Measurements from ENCODE around the gene GPR179. TPM values are rescaled to one million over a fixed set of nuclear protein-coding genes. Genes with fewer than 3 reads are reported as not detected.

GPR179 gene
- total RNA-seq, 1 donor, result under 0.01 TPM

- peak; percentile 45 for DNase-seq (ENCODE audit: low read depth)
- TF ChIP-seq, protein P1, sequence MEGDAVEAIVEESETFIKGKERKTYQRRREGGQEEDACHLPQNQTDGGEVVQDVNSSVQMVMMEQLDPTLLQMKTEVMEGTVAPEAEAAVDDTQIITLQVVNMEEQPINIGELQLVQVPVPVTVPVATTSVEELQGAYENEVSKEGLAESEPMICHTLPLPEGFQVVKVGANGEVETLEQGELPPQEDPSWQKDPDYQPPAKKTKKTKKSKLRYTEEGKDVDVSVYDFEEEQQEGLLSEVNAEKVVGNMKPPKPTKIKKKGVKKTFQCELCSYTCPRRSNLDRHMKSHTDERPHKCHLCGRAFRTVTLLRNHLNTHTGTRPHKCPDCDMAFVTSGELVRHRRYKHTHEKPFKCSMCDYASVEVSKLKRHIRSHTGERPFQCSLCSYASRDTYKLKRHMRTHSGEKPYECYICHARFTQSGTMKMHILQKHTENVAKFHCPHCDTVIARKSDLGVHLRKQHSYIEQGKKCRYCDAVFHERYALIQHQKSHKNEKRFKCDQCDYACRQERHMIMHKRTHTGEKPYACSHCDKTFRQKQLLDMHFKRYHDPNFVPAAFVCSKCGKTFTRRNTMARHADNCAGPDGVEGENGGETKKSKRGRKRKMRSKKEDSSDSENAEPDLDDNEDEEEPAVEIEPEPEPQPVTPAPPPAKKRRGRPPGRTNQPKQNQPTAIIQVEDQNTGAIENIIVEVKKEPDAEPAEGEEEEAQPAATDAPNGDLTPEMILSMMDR (IDR thresholded peaks at IDR 0.05; ENCODE audit: insufficient read depth, low read depth, low read length), result no peak
- H3K4me3 ChIP-seq (ENCODE audit: low read depth, low read length), result no peak overlapping the region
These were observed 15.1 kb upstream of the GPR179 start for GRCh38 chr17:38358586-38359513.

DNA sequence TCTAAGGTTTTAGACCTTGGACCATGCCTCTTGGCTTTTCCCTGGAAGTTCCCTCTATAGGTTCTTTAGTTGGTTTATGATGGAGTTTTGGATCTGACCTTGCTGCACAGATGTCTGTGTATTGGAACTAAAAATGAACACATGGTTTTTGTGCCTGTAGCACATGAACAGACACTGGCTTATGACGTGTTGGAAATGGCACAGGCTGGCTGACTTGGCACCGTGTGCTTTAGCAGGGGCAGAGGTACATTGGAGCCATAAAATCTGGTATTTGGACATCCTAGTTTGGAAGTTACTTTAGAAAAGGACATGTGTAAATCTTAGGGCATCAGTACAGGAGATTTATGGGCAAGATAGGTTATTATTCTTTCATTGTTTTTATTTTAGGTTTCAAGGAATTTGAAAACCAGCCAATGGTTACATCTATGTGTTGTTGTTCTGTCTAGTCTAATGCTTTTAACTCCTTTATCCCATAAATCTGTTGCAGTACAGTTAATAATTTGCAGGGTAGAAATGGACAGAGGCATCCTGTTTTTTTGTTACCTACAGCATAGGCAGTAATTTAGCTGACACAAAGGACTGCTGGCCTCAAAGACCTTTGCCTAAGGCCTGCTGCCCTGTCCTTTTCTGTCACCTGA is 13.8 kb upstream of the GPR179 start:
- no peak overlapping the region for H3K4me3 ChIP-seq (ENCODE audit: low read depth, low read length)
- TF ChIP-seq, protein P1 (IDR thresholded peaks at IDR 0.05; ENCODE audit: insufficient read depth, low read depth, low read length), result no peak
- peak; percentile 34 for DNase-seq (ENCODE audit: low read depth)

DNA sequence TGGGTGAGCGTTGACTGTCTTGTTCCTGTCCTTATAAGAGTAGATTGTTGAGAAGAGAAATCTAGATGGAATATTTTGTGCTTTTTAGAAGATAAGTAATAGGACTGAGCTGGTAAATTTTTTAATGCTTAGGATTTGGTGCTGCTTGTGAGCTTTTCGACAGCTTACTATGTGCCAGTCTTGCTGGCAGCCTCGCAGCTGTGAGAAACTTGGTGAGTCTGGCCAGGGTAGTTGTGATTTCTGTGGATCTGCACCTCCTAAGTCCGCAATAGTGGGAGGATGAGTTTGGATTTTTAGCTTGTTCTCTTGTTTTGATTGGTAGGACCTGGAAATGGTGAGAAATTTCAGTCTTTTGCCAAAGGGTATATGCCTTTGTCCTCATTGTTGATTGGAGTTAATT is 11.5 kb upstream of the GPR179 start:
- no peak for DNase-seq (ENCODE audit: low read depth)
- no peak overlapping the region for H3K4me3 ChIP-seq (ENCODE audit: low read depth, low read length)
- TF ChIP-seq, protein P1 (IDR thresholded peaks at IDR 0.05; ENCODE audit: insufficient read depth, low read depth, low read length), result no peak

- TF ChIP-seq, protein P1 (IDR thresholded peaks at IDR 0.05; ENCODE audit: insufficient read depth, low read depth, low read length), result no peak
- DNase-seq (ENCODE audit: low read depth), result no peak
- peak overlapping the region; percentile 3 for H3K4me3 ChIP-seq (ENCODE audit: low read depth, low read length)
These were observed 10.7 kb upstream of the GPR179 start for GRCh38 chr17:38354466-38354865.

DNA sequence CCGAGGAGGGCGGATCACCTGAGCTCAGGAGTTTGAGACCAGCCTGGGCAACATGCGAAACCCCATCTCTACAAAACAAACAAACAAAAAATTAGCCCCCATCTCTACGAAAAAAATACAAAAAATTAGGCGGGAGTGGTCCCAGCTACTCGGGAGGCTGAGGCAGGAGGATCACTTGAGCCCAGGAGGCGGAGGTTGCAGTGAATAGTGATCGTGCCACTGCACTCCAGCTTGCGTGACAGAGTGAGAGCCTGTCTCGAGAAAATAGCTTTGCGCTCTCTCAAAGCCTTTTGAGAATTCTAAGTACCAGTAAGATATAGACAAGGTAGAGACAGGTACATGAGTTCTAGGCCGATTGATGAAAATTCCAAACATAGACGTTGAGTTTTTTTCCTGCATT is 9.9 kb upstream of the GPR179 start:
- peak overlapping the region; percentile 78 for H3K4me3 ChIP-seq (ENCODE audit: low read depth, low read length)
- TF ChIP-seq, protein P1 (IDR thresholded peaks at IDR 0.05; ENCODE audit: insufficient read depth, low read depth, low read length), result no peak
- no peak for DNase-seq (ENCODE audit: low read depth)

GRCh38 chr17:38353086-38353604 is 9.4 kb upstream of the GPR179 start:
- TF ChIP-seq, protein P1 (IDR thresholded peaks at IDR 0.05; ENCODE audit: insufficient read depth, low read depth, low read length), result no peak

More at GRCh38 chr17:38353086-38353604, 9.4 kb upstream of the GPR179 start:
- peak overlapping the region; percentile 78 for H3K4me3 ChIP-seq (ENCODE audit: low read depth, low read length)
- no peak for DNase-seq (ENCODE audit: low read depth)
